A549 treated with RU486 at 1 μM for 4 hours (cell line): ENCODE measurements around the gene PLBD2. TPM values are rescaled to one million over a fixed set of nuclear protein-coding genes. Genes with fewer than 3 reads are reported as not detected.

ENCODE experiments used
- total RNA-seq: library from RNA; stranded (reverse); fragments of 200-300 nt; extraction: Qiagen RNA extraction; gene quantifications from 5 replicates; pipeline ENCODE4 v1.2.3, GENCODE V29; 2022; ENCODE audit warnings: low read depth

Gene PLBD2
- 25.9 to 36.6 TPM (median 33.4 TPM) in 5 replicates for total RNA-seq

GRCh38 chr12:113358381-113359132 lies at the start of gene PLBD2:
Gene PLBD2, plus strand, starts transcription at chr12:113358587. Its CDS starts 14 bp downstream, at chr12:113358601.

GRCh38 chr12:113334786-113335539 lies 23.4 kb upstream of the PLBD2 start, which contains the start of gene SLC8B1:
Gene SLC8B1, minus strand, starts transcription at chr12:113335109. Its CDS starts 2,231 bp downstream, at chr12:113332878.

DNA sequence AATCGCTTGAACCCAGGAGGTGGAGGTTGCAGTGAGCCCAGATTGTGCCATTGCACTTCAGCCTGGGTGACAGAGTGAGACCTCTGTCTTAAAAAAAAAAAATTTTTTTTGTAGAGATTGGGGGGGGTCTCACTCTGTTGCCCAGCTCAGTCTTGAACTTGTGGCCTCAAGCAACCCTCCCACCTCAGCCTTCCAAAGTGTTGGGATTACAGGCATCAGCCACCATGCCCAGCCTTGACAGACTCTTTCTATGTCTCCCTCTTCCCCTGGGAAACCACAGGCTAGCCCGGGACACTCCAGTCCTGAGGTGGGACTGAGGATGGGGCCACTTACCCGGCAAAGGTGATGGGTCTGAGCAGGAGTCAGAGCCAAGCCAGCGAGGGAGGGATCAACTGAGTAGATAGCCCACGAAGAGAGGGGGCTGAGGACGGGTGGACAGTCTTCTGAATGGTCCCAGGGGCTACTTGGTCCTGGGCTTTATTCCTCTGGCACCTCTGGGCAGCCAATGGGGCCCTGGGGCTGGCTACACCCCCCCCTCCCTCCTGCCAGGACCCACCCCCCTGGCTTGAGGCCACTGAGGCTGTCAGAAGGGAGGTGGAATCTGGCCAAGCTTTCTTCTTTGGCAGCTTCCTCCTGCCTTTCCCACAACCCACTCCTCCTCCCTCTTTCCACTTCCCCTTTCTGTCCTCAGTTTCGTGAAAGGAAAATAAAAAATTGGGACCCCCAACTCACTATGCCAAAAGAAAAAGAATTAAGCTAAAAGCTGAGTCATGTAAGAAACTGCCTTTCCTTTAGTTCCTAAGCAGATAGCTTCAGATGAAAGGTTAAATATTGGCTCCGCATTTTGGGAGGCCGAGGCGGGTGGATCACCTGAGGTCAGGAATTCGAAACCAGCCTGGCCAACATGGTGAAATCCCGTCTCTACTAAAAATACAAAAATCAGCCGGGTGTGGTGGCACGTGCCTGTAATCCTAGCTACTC lies 45.3 kb downstream of the PLBD2 start, which contains the start of gene SDS:
Gene SDS (minus strand): TSS at position 453 of the 981 bp plus-strand sequence. CDS start 4,179 bp downstream, outside the sequence.

GRCh38 chr12:113422030-113422885 lies 63.9 kb downstream of the PLBD2 start, which contains the start of gene SDSL:
Gene SDSL, plus strand, starts transcription at chr12:113422380. Its CDS starts 5,603 bp downstream, at chr12:113427983.

Other genes starting within 250 kb of the PLBD2 start
- 0.27 to 0.55 TPM (median 0.29 TPM) in 5 replicates for gene RASAL1, start 222.8 kb upstream of the PLBD2 start, total RNA-seq
- gene CFAP73, start 208.9 kb upstream of the PLBD2 start, total RNA-seq: 0.10 TPM in 2 of 5 replicates, not detected in the others
- 48.5 to 93.6 TPM (median 79.2 TPM) in 5 replicates for gene DDX54, start 173.1 kb upstream of the PLBD2 start, total RNA-seq
- 25.5 to 37.6 TPM (median 36.6 TPM) in 5 replicates for gene RITA1, start 172.9 kb upstream of the PLBD2 start, total RNA-seq
- gene TPCN1, start 137.1 kb upstream of the PLBD2 start, total RNA-seq: 15.4 to 21.1 TPM (median 20.1 TPM) in 5 replicates
- 7.6 to 9.0 TPM (median 8.4 TPM) in 5 replicates for gene SLC8B1, start 23.5 kb upstream of the PLBD2 start, total RNA-seq
- 0.16 to 1.0 TPM (median 0.59 TPM) in 5 replicates for gene SDS, start 45.3 kb downstream of the PLBD2 start, total RNA-seq
- gene SDSL, start 63.8 kb downstream of the PLBD2 start, total RNA-seq: 20.4 to 28.8 TPM (median 23.7 TPM) in 5 replicates
- 0.03 TPM in 1 of 5 replicates, not detected in the others for gene LHX5, start 113.3 kb downstream of the PLBD2 start, total RNA-seq